ENCODE data around the gene PLEKHO1.

DNA sequence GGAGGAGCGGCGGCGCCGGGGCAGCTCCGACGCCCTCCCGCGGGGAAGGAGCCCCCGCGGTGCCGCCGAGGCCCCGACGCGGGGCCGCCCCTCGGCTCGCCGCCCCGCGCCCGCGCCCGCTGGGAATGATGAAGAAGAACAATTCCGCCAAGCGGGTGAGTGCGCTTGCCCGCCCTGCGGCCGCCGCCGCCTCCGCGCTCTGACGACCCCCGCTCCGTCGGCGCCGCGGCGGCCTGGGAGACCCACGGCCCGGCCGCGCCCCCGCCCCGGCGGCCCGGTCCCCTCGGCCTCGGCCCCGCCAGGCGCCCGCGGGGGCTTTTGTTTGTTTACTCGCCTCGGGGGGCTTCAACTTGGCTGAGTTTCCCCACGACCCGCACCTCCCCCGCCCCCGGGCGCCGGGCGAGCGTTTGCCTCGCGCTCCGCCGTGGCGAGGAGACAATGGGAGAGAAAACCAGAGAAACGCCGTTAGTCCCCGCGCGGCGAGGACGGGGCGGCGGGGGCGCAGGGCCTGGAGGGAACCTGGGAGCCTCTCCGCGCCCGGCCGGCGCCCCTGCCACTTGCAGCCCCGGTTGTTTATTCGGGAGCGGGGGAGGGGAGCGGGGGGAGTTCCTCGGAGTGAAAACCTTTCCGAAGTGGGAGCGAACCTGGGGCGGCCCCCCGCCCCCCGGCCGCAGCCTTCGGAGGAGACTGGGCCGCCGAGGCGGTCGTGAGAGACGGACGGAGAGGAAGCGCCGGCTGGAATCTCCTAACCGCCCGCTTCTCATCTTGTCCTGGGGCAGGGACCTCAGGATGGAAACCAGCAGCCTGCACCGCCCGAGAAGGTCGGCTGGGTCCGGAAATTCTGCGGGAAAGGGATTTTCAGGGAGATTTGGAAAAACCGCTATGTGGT is 661 bp downstream of the PLEKHO1 start:
- TF ChIP-seq, protein P1, sequence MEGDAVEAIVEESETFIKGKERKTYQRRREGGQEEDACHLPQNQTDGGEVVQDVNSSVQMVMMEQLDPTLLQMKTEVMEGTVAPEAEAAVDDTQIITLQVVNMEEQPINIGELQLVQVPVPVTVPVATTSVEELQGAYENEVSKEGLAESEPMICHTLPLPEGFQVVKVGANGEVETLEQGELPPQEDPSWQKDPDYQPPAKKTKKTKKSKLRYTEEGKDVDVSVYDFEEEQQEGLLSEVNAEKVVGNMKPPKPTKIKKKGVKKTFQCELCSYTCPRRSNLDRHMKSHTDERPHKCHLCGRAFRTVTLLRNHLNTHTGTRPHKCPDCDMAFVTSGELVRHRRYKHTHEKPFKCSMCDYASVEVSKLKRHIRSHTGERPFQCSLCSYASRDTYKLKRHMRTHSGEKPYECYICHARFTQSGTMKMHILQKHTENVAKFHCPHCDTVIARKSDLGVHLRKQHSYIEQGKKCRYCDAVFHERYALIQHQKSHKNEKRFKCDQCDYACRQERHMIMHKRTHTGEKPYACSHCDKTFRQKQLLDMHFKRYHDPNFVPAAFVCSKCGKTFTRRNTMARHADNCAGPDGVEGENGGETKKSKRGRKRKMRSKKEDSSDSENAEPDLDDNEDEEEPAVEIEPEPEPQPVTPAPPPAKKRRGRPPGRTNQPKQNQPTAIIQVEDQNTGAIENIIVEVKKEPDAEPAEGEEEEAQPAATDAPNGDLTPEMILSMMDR (conservative IDR thresholded peaks at IDR 0.05), result no peak
- no peak for TF ChIP-seq EZH2 (IDR thresholded peaks at IDR 0.05; ENCODE audit: low read depth)
